Measurements from ENCODE around the gene PDIA5. TPM values are rescaled to one million over a fixed set of nuclear protein-coding genes. Genes with fewer than 3 reads are reported as not detected.

Gene PDIA5
- total and polyA plus RNA-seq, 4 donors: 36.8 to 94.6 (median 63.3) TPM

GRCh38 chr3:123044981-123045763 lies 21.7 kb upstream of the PDIA5 start:
- TF ChIP-seq NR2F2 (IDR thresholded peaks at IDR 0.05): peak; percentile 81
- TF ChIP-seq RXRA (IDR thresholded peaks at IDR 0.05): peak; percentile 91 to 97
- peak; percentile 92 for TF ChIP-seq SP1 (IDR thresholded peaks at IDR 0.05)
- peak; percentile 65 to 78 for TF ChIP-seq RAD21 (IDR thresholded peaks at IDR 0.05)
- TF ChIP-seq CTCF (IDR thresholded peaks at IDR 0.05; ENCODE audit: low read depth, low read length, missing input control): no peak
- TF ChIP-seq JUND (IDR thresholded peaks at IDR 0.05): peak in 1 of 2 donors; percentile 66
- TF ChIP-seq HNF4A (conservative IDR thresholded peaks at IDR 0.05): peak; percentile 90 to 95
- peak; percentile 55 for TF ChIP-seq HNF4G (IDR thresholded peaks at IDR 0.05)
- peak; percentile 77 for TF ChIP-seq ZBTB33 (IDR thresholded peaks at IDR 0.05)
- TF ChIP-seq YY1 (IDR thresholded peaks at IDR 0.05): peak; percentile 86
- TF ChIP-seq TAF1 (conservative IDR thresholded peaks at IDR 0.05): peak; percentile 67
- peak; percentile 65 for TF ChIP-seq FOXA2 (IDR thresholded peaks at IDR 0.05)
- TF ChIP-seq MAX (IDR thresholded peaks at IDR 0.05): peak; percentile 96
- TF ChIP-seq REST (IDR thresholded peaks at IDR 0.05): peak; percentile 57
- peak in 1 of 2 donors; percentile 33 for TF ChIP-seq GABPA (IDR thresholded peaks at IDR 0.05 in 1 of 2, conservative IDR thresholded peaks at IDR 0.05 in 1 of 2)
- peak in 1 of 2 donors; percentile 66 for TF ChIP-seq EGR1 (IDR thresholded peaks at IDR 0.05; ENCODE audit: low read depth in 2 of 2)
- peak; percentile 30 for TF ChIP-seq ATF3 (IDR thresholded peaks at IDR 0.05)
- TF ChIP-seq FOXA1 (IDR thresholded peaks at IDR 0.05): peak; percentile 63
- H3K4me3 ChIP-seq (ENCODE audit: low read depth in 1 of 3, low read length in 3 of 3): no peak overlapping the region
- no peaks in the 10 kb centered on the region for H3K9me3 ChIP-seq (ENCODE audit: control insufficient read depth in 4 of 4, low read length in 3 of 4)
- DNase-seq (ENCODE audit: low spot score): peak; percentile 40
- H3K9ac ChIP-seq (ENCODE audit: low read depth in 1 of 2, low read length in 2 of 2): no peak overlapping the region
- no peaks in the 10 kb centered on the region for H3K27me3 ChIP-seq (ENCODE audit: control insufficient read depth in 4 of 4, insufficient read depth in 4 of 4, low read length in 3 of 4)
- H3K27ac ChIP-seq (ENCODE audit: low read depth in 1 of 2, low read length in 2 of 2): peak overlapping the region; percentile 54 to 61
- H3K4me1 ChIP-seq (ENCODE audit: control insufficient read depth in 4 of 4, insufficient read depth in 4 of 4, low read length in 3 of 4): peaks cover 7 to 18% (median 15%) of the 10 kb centered on the region in 4 donors
- 37% methylated on average over 5 of the region's 5 CpGs for WGBS
- H3K36me3 ChIP-seq (ENCODE audit: control insufficient read depth in 4 of 4, insufficient read depth in 3 of 4, low read depth in 1 of 4, low read length in 3 of 4): no peaks in the 10 kb centered on the region
